ENCODE measurements around the gene ORC6. TPM values are rescaled to one million over a fixed set of nuclear protein-coding genes. Genes with fewer than 3 reads are reported as not detected.

Gene ORC6
- polyA plus RNA-seq, 3 donors, result 0.21 to 1.5 (median 0.31) TPM

- Histone ChIP-seq H3K4me2 (replicated peaks; ENCODE audit: extremely low read depth, low read length, poor library complexity, severe bottlenecking) (peak overlapping the region; percentile 69), H3K36me3 (replicated peaks in 1 of 2; ENCODE audit: control insufficient read depth in 1 of 2, insufficient read depth in 2 of 2, low read length in 2 of 2) (no peaks in the 10 kb centered on the region), H2AFZ (ENCODE audit: insufficient read depth, low read depth, low read length, poor library complexity, severe bottlenecking) (no peak overlapping the region), H3K4me1 (ENCODE audit: control insufficient read depth in 1 of 2, insufficient read depth in 2 of 2, low read length in 2 of 2) (peaks cover 51 to 53% of the 10 kb centered on the region in 2 donors), H3K79me2 (ENCODE audit: insufficient read depth, low read length) (no peaks in the 10 kb centered on the region), H3K27me3 (ENCODE audit: control insufficient read depth in 2 of 2, insufficient read depth in 2 of 2, low read length in 2 of 2) (no peaks in the 10 kb centered on the region), H4K20me1 (ENCODE audit: insufficient read depth, low read length) (no peaks in the 10 kb centered on the region), H3K27ac (ENCODE audit: low read depth in 1 of 2, low read length in 2 of 2) (peak overlapping the region; percentile 66 to 88), H3K9ac (ENCODE audit: insufficient read depth, low read length, poor library complexity, severe bottlenecking) (peak overlapping the region; percentile 9), H3K4me3 (replicated peaks in 1 of 3; ENCODE audit: low read depth in 2 of 3, low read length in 3 of 3) (peak overlapping the region in 1 of 3 experiments; percentile 66), H3K9me3 (replicated peaks in 1 of 2; ENCODE audit: control insufficient read depth in 1 of 2, insufficient read depth in 1 of 2, low read length in 2 of 2) (no peaks in the 10 kb centered on the region)
- Mint-ChIP-seq H3K27me3 (ENCODE audit: low read depth in 3 of 3) (peaks cover 0 to 7% (median 2%) of the 10 kb centered on the region in 3 donors), H3K4me1 (peaks cover 56% of the 10 kb centered on the region), H3K27ac (peak overlapping the region; percentile 65 to 91 (median 88)), H3K4me3 (peak overlapping the region; percentile 24 to 39), H3K36me3 (peaks cover 2% of the 10 kb centered on the region in 2 donors), H3K9me3 (peaks cover 0 to 3% (median 0%) of the 10 kb centered on the region in 7 donors)
- peak; percentile 18 to 63 (median 53) for DNase-seq
- no CpG with 5 or more reads among the region's 3 CpGs for WGBS (ENCODE audit: insufficient coverage)
- intact Hi-C loops (cut with micrococcal nuclease), result no loop called here
- no peak for TF ChIP-seq CTCF (IDR thresholded peaks at IDR 0.05)
These were observed 23.5 kb downstream of the ORC6 start for GRCh38 chr16:46712911-46713310.

- Histone ChIP-seq H3K79me2 (ENCODE audit: insufficient read depth, low read length) (no peaks in the 10 kb centered on the region), H2AFZ (ENCODE audit: insufficient read depth, low read depth, low read length, poor library complexity, severe bottlenecking) (no peak overlapping the region), H3K9ac (ENCODE audit: insufficient read depth, low read length, poor library complexity, severe bottlenecking) (no peak overlapping the region), H3K4me3 (replicated peaks in 1 of 3; ENCODE audit: low read depth in 2 of 3, low read length in 3 of 3) (peak overlapping the region in 1 of 3 experiments; percentile 66), H3K36me3 (replicated peaks in 1 of 2; ENCODE audit: control insufficient read depth in 1 of 2, insufficient read depth in 2 of 2, low read length in 2 of 2) (no peaks in the 10 kb centered on the region), H3K9me3 (replicated peaks in 1 of 2; ENCODE audit: control insufficient read depth in 1 of 2, insufficient read depth in 1 of 2, low read length in 2 of 2) (no peaks in the 10 kb centered on the region), H3K27me3 (ENCODE audit: control insufficient read depth in 2 of 2, insufficient read depth in 2 of 2, low read length in 2 of 2) (no peaks in the 10 kb centered on the region), H3K4me1 (ENCODE audit: control insufficient read depth in 1 of 2, insufficient read depth in 2 of 2, low read length in 2 of 2) (peaks cover 52 to 53% of the 10 kb centered on the region in 2 donors), H3K4me2 (replicated peaks; ENCODE audit: extremely low read depth, low read length, poor library complexity, severe bottlenecking) (no peak overlapping the region), H4K20me1 (ENCODE audit: insufficient read depth, low read length) (no peaks in the 10 kb centered on the region), H3K27ac (ENCODE audit: low read depth in 1 of 2, low read length in 2 of 2) (peak overlapping the region in 1 of 2 donors; percentile 88)
- H3K36me3 Mint-ChIP-seq, result peaks cover 2% of the 10 kb centered on the region in 2 donors
- H3K27ac Mint-ChIP-seq, result peak overlapping the region in 3 of 7 donors; percentile 14 to 88 (median 79)
- TF ChIP-seq CTCF (IDR thresholded peaks at IDR 0.05), result no peak
- intact Hi-C loops (cut with micrococcal nuclease), result no loop called here
- H3K27me3 Mint-ChIP-seq (ENCODE audit: low read depth in 3 of 3), result peaks cover 0 to 7% (median 2%) of the 10 kb centered on the region in 3 donors
- no peak for DNase-seq
- no peak overlapping the region for H3K4me3 Mint-ChIP-seq
- H3K4me1 Mint-ChIP-seq, result peaks cover 56% of the 10 kb centered on the region
- peaks cover 0 to 3% (median 0%) of the 10 kb centered on the region in 7 donors for H3K9me3 Mint-ChIP-seq
- WGBS (ENCODE audit: insufficient coverage), result no CpG with 5 or more reads among the region's 3 CpGs
These were observed 24.2 kb downstream of the ORC6 start for GRCh38 chr16:46713634-46714033.

Measured in CD14-positive monocyte (primary cell).